Activated CD8-positive, alpha-beta memory T cell treated with anti-CD3 and anti-CD28 coated beads, Interleukin-2, amount 10 ng/mL, durations not matched to agents 7 days and 5 days (primary cell): ENCODE measurements around the gene PIAS4. TPM values are rescaled to one million over a fixed set of nuclear protein-coding genes. Genes with fewer than 3 reads are reported as not detected.

ENCODE experiments used
- ATAC-seq: fragments of 150-1000 bp; cut with Tn5 transposase; one replicate; pipeline ENCODE4 v1.10.0; 2021; ENCODE audit warnings: moderate library complexity
- CTCF ChIA-PET: fragments of 350-600 bp; sonication (Branson Sonifier 250); formaldehyde crosslinking; loops from one replicate; lab custom pipeline; 2021; ENCODE audit warnings: antibody characterized with exemption; lab: Charles Lee
- DNase-seq: peaks from one replicate; pipeline ENCODE4 v3.0.0-alpha.2; 2020
- H3K27ac Mint-ChIP-seq: one replicate; pipeline ENCODE4 v1.8.0; 2021; ENCODE audit warnings: mild to moderate bottlenecking, mixed read lengths
- H3K27me3 Mint-ChIP-seq: one replicate; pipeline ENCODE4 v1.8.0; 2021; ENCODE audit warnings: mixed read lengths
- H3K36me3 Mint-ChIP-seq: one replicate; pipeline ENCODE4 v1.8.0; 2021; ENCODE audit warnings: mild to moderate bottlenecking, mixed read lengths
- H3K4me1 Mint-ChIP-seq: one replicate; pipeline ENCODE4 v1.8.0; 2021; ENCODE audit warnings: mixed read lengths
- H3K4me3 Mint-ChIP-seq: one replicate; pipeline ENCODE4 v1.8.0; 2021; ENCODE audit warnings: mild to moderate bottlenecking, moderate library complexity, mixed read lengths
- H3K9me3 Mint-ChIP-seq: one replicate; pipeline ENCODE4 v1.8.0; 2022; ENCODE audit warnings: low read depth, mixed read lengths
- total RNA-seq, 2 experiments: library from RNA; stranded (reverse); gene quantifications; one replicate each; pipeline ENCODE4 v1.2.3, GENCODE V29; 2021

Gene PIAS4
- total RNA-seq, 2 experiments from 2014 or later: 34.0 to 39.4 TPM

GRCh38 chr19:4061178-4061682 lies 53.7 kb downstream of the PIAS4 start:
- H3K9me3 Mint-ChIP-seq: no peaks in the 10 kb centered on the region
- H3K36me3 Mint-ChIP-seq: peaks cover 15% of the 10 kb centered on the region
- H3K4me3 Mint-ChIP-seq: peak overlapping the region; percentile 75
- DNase-seq (peak; percentile 67), ATAC-seq (no peak)
- H3K27me3 Mint-ChIP-seq: no peaks in the 10 kb centered on the region
- CTCF ChIA-PET: interaction anchor here (2.4 kb wide), 1 partner anchor 79 kb away, joined by 10 read pairs; no protein-coding TSS in a partner anchor
- peak overlapping the region; percentile 88 for H3K27ac Mint-ChIP-seq
- peaks cover 46% of the 10 kb centered on the region for H3K4me1 Mint-ChIP-seq

- peaks cover 46% of the 10 kb centered on the region for H3K4me1 Mint-ChIP-seq
- peak overlapping the region; percentile 36 for H3K27ac Mint-ChIP-seq
- DNase-seq (no peak), ATAC-seq (no peak)
- H3K36me3 Mint-ChIP-seq: peaks cover 15% of the 10 kb centered on the region
- H3K27me3 Mint-ChIP-seq: no peaks in the 10 kb centered on the region
- no peaks in the 10 kb centered on the region for H3K9me3 Mint-ChIP-seq
- H3K4me3 Mint-ChIP-seq: no peak overlapping the region
- CTCF ChIA-PET: interaction anchor here (1.2 to 2.4 kb wide), 3 partner anchors 16 to 78 kb away, joined by 3 to 10 read pairs (median 3); no protein-coding TSS in a partner anchor
Observed at GRCh38 chr19:4061683-4062418, 54.3 kb downstream of the PIAS4 start.

- Mint-ChIP-seq H3K4me1 (peaks cover 41% of the 10 kb centered on the region), H3K4me3 (peak overlapping the region; percentile 85), H3K27ac (peak overlapping the region; percentile 80), H3K27me3 (no peaks in the 10 kb centered on the region), H3K9me3 (no peaks in the 10 kb centered on the region), H3K36me3 (peaks cover 11% of the 10 kb centered on the region)
- CTCF ChIA-PET: interaction anchor here (0.6 to 2.4 kb wide), 4 partner anchors 15 to 77 kb away, joined by 3 to 14 read pairs (median 3); no protein-coding TSS in a partner anchor
- ATAC-seq (no peak), DNase-seq (no peak)
Observed at GRCh38 chr19:4062419-4063368, 55.2 kb downstream of the PIAS4 start.

- Mint-ChIP-seq H3K4me3 (peak overlapping the region; percentile 85), H3K36me3 (peaks cover 10% of the 10 kb centered on the region), H3K27me3 (no peaks in the 10 kb centered on the region), H3K4me1 (peaks cover 44% of the 10 kb centered on the region), H3K27ac (peak overlapping the region; percentile 80), H3K9me3 (no peaks in the 10 kb centered on the region)
- CTCF ChIA-PET: interaction anchor here (0.8 to 2.4 kb wide), 4 partner anchors 14 to 76 kb away, joined by 3 to 14 read pairs (median 3); partner anchors contain the start of gene PIAS4
- DNase-seq (no peak), ATAC-seq (no peak)
Observed at GRCh38 chr19:4063369-4064148, 56.0 kb downstream of the PIAS4 start.

GRCh38 chr19:4064149-4064495 lies 56.6 kb downstream of the PIAS4 start:
- Mint-ChIP-seq H3K4me1 (peaks cover 45% of the 10 kb centered on the region), H3K36me3 (peaks cover 10% of the 10 kb centered on the region), H3K27me3 (no peaks in the 10 kb centered on the region), H3K27ac (peak overlapping the region; percentile 80), H3K4me3 (peak overlapping the region; percentile 85), H3K9me3 (no peaks in the 10 kb centered on the region)
- DNase-seq (no peak), ATAC-seq (no peak)
- CTCF ChIA-PET: interaction anchor here (0.8 to 2.4 kb wide), 3 partner anchors 22 to 76 kb away, joined by 3 to 14 read pairs (median 3); partner anchors contain the start of gene PIAS4

- DNase-seq (peak; percentile 74), ATAC-seq (no peak)
- CTCF ChIA-PET: interaction anchor here (0.8 to 2.4 kb wide), 4 partner anchors 22 to 75 kb away, joined by 3 to 14 read pairs (median 3); no protein-coding TSS in a partner anchor
- Mint-ChIP-seq H3K27ac (peak overlapping the region; percentile 80), H3K4me1 (peaks cover 48% of the 10 kb centered on the region), H3K9me3 (no peaks in the 10 kb centered on the region), H3K27me3 (no peaks in the 10 kb centered on the region), H3K36me3 (peaks cover 10% of the 10 kb centered on the region), H3K4me3 (peak overlapping the region; percentile 85)
Observed at GRCh38 chr19:4064496-4065260, 57.1 kb downstream of the PIAS4 start.

GRCh38 chr19:4065430-4066175 lies 58.1 kb downstream of the PIAS4 start:
- ATAC-seq: peak; percentile 68
- peaks cover 8% of the 10 kb centered on the region for H3K36me3 Mint-ChIP-seq
- CTCF ChIA-PET: interaction anchor here (0.7 to 2.4 kb wide), 4 partner anchors 23 to 74 kb away, joined by 3 to 14 read pairs (median 3); no protein-coding TSS in a partner anchor
- no peaks in the 10 kb centered on the region for H3K27me3 Mint-ChIP-seq
- peak; percentile 98 for DNase-seq
- H3K4me1 Mint-ChIP-seq: peaks cover 48% of the 10 kb centered on the region
- peak overlapping the region; percentile 46 for H3K27ac Mint-ChIP-seq
- H3K4me3 Mint-ChIP-seq: peak overlapping the region; percentile 40
- no peaks in the 10 kb centered on the region for H3K9me3 Mint-ChIP-seq

- DNase-seq (peak; percentile 73), ATAC-seq (no peak)
- Mint-ChIP-seq H3K9me3 (no peaks in the 10 kb centered on the region), H3K27me3 (no peaks in the 10 kb centered on the region), H3K4me1 (peaks cover 43% of the 10 kb centered on the region), H3K36me3 (peaks cover 8% of the 10 kb centered on the region), H3K27ac (peak overlapping the region; percentile 46), H3K4me3 (peak overlapping the region; percentile 40)
- CTCF ChIA-PET: interaction anchor here (0.7 to 1.1 kb wide), 5 partner anchors 11 to 78 kb away, joined by 3 to 4 read pairs (median 3); no protein-coding TSS in a partner anchor
Observed at GRCh38 chr19:4066176-4066606, 58.7 kb downstream of the PIAS4 start.

- CTCF ChIA-PET: interaction anchor here (0.8 to 1.1 kb wide), 4 partner anchors 10 to 79 kb away, joined by 3 to 4 read pairs (median 3); no protein-coding TSS in a partner anchor
- Mint-ChIP-seq H3K27ac (peak within 1 kb of the TSS; percentile 89), H3K36me3 (peaks cover 8% of the 10 kb centered on the region), H3K4me1 (peaks cover 42% of the 10 kb centered on the region), H3K4me3 (peak within 1 kb of the TSS; percentile 79), H3K27me3 (no peaks in the 10 kb centered on the region), H3K9me3 (no peaks in the 10 kb centered on the region)
- peak; percentile 48 for ATAC-seq
- peak; percentile 92 for DNase-seq
Observed at GRCh38 chr19:4066682-4067395, 59.3 kb downstream of the PIAS4 start, which contains the start of gene ZBTB7A. TSS of gene ZBTB7A (minus strand) at chr19:4066899. CDS start at chr19:4055232, 11,667 bp downstream.

- CTCF ChIA-PET: interaction anchor here (0.7 kb wide), 1 partner anchor 22 kb away, joined by 5 read pairs; no protein-coding TSS in a partner anchor
- H3K9me3 Mint-ChIP-seq: no peaks in the 10 kb centered on the region
- peak overlapping the region; percentile 79 for H3K4me3 Mint-ChIP-seq
- no peaks in the 10 kb centered on the region for H3K27me3 Mint-ChIP-seq
- DNase-seq (peak; percentile 67), ATAC-seq (peak; percentile 4)
- peak overlapping the region; percentile 89 for H3K27ac Mint-ChIP-seq
- peaks cover 36% of the 10 kb centered on the region for H3K4me1 Mint-ChIP-seq
- H3K36me3 Mint-ChIP-seq: peaks cover 8% of the 10 kb centered on the region
Observed at GRCh38 chr19:4067396-4068046, 60.0 kb downstream of the PIAS4 start.
